ENCODE results near the gene NLRP9.

Gene NLRP9

GRCh38 chr19:55696301-55697068 is 41.7 kb downstream of the NLRP9 start:
- H3K4me3 ChIP-seq (replicated peaks; ENCODE audit: low read depth, low read length), result no peak overlapping the region
- no peak for DNase-seq (ENCODE audit: extremely low read depth, low read depth)
- TF ChIP-seq CTCF (IDR thresholded peaks at IDR 0.05; ENCODE audit: low read depth, low read length, missing control alignments), result no peak

DNA sequence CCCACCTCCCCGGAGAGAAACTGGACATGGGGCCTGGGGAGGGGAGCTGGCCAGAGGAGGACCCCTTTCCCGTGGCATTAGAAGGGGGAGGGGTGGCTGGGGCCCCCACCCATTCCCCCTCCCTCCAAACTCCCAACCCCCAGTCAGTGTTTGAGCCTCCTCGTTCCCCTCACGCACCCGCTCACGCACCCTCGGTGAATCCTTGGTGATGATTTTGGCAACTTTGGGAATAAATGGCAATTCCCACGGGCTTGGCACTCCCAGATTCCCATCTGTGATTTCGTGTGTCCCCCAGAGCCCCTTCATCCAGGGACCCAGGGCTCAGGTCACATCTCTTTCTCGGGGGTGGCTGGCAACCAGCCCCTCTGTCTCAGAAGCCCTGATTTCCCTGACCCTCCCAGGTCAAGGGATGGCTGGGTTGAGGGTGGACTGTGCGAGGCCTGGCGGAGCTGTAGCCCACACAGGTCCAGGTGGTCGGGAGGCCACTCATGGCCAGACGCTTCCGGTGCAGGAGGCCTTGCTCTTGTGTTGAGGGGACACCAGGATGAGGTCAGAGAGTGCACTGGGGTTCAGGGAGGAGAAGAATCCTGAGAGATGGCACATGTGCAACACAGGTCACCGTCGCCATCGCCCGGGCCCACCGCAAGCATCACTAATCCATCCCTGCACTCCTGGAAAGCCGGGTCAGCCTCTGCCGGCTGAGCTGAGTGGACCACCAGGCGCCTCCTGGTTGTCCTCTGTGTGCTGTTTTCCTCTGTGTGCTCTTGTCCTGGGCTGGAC is 42.5 kb downstream of the NLRP9 start:
- no peak for DNase-seq (ENCODE audit: extremely low read depth, low read depth)
- no peak overlapping the region for H3K4me3 ChIP-seq (replicated peaks; ENCODE audit: low read depth, low read length)
- no peak for TF ChIP-seq CTCF (IDR thresholded peaks at IDR 0.05; ENCODE audit: low read depth, low read length, missing control alignments)

DNA sequence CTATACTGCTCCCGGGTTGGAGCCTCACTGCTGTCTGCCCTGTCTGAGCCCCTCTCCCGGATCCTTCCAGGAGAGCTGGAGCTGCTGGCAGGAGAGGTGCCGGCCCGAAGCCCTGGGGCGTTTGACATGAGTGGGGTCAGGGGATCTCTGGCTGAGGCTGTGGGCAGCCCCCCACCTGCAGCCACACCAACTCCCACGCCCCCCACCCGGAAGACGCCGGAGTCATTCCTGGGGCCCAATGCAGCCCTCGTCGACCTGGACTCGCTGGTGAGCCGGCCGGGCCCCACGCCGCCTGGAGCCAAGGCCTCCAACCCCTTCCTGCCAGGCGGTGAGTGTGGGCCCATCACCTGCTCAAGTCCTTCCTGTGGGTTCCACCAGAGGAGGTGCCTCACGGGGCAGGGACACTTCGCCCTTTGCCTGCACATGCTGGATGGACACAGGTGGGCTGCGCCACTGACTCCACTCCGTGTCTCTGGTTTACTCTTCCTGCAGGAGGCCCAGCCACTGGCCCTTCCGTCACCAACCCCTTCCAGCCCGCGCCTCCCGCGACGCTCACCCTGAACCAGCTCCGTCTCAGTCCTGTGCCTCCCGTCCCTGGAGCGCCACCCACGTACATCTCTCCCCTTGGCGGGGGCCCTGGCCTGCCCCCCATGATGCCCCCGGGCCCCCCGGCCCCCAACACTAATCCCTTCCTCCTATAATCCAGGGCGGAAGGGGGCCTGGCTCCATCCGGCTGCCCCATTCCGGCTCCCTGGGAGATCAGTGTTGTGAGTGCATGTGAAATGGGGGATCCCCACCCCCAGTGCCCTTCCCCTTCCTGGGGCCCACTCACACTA is 43.3 kb downstream of the NLRP9 start:
- no peak for TF ChIP-seq CTCF (IDR thresholded peaks at IDR 0.05; ENCODE audit: low read depth, low read length, missing control alignments)
- DNase-seq (ENCODE audit: extremely low read depth, low read depth), result no peak
- H3K4me3 ChIP-seq (replicated peaks; ENCODE audit: low read depth, low read length), result no peak overlapping the region

- no peak for DNase-seq (ENCODE audit: extremely low read depth, low read depth)
- TF ChIP-seq CTCF (IDR thresholded peaks at IDR 0.05; ENCODE audit: low read depth, low read length, missing control alignments), result no peak
- no peak overlapping the region for H3K4me3 ChIP-seq (replicated peaks; ENCODE audit: low read depth, low read length)
Observed at GRCh38 chr19:55694241-55694655, 44.0 kb downstream of the NLRP9 start.

DNA sequence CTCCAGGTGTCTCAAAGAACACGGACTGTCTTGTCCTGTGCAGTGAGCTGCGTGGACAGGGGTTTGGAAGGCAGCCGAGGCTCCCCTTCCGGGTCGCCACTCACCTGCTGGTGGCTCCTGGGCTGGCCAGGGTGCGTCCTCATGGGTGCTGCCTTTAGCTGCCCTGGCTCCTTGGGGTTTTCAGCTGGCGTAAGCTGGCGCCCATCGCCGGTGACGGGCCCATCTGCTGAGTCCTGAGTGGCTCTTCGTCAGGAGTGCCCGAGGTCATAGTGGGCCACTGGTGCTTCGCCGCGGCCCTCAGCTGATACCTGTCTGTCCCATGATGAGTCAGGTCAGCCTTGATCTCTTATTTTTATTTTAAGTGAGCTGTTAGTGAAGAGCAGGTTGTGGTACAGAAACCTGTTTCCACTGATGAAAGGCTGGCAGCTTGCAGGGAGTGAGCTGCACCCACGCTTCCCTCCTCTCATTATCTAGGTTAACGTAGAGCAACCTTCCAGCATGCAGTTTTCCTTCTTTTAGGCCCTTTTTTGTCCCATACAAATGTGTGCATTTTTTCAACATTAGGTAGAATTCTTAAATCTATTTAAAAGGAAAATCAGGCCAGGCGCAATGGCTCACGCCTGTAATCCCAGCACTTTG is 44.7 kb downstream of the NLRP9 start:
- no peak overlapping the region for H3K4me3 ChIP-seq (replicated peaks; ENCODE audit: low read depth, low read length)
- no peak for DNase-seq (ENCODE audit: extremely low read depth, low read depth)
- TF ChIP-seq CTCF (IDR thresholded peaks at IDR 0.05; ENCODE audit: low read depth, low read length, missing control alignments), result no peak

DNA sequence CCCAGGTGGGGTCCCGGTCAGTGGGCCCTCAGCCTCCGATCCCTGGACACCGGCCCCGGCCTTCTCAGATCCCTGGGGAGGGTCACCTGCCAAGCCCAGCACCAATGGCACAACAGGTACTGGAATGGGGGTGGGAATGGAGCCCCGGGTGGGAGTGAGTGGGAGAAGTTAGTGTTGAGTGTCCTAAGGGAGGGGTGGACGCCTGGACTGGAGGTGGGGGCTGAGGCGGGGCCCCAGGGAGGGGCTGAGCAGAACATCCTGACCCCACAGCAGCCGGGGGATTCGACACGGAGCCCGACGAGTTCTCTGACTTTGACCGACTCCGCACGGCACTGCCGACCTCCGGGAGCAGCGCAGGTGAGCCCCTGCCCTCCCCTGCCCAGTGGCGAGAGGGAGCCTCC is 45.5 kb downstream of the NLRP9 start:
- no peak for TF ChIP-seq CTCF (IDR thresholded peaks at IDR 0.05; ENCODE audit: low read depth, low read length, missing control alignments)
- DNase-seq (ENCODE audit: extremely low read depth, low read depth), result no peak
- no peak overlapping the region for H3K4me3 ChIP-seq (replicated peaks; ENCODE audit: low read depth, low read length)
